EH (cell line): ENCODE results near the gene FZD7.

Experiments used
- DNase-seq: peaks from one replicate; pipeline ENCODE4 v3.0.0-alpha.2; 2015; ENCODE audit warnings: low read depth

The FZD7 gene

DNA sequence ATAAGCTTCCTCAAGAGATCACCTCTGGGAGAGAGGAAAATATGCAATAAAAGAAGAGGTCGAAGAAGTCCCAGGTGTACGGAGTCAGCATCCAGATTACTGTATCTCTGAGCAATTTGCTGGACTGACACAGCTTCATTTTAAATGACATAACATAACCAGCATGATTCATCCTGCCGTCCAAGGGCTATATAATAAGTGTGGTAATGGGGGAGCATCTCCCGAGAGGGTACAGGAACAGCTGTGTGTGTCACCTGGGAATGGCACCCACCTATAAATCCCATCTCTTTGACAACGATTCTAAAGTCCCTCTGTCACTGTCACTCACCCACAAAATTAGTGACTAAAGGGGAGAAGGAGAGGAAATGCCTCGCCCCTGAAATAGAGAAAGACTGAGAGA lies 19.3 kb upstream of the FZD7 start:
- DNase-seq: peak; percentile 60

GRCh38 chr2:202014759-202015211 lies 18.9 kb upstream of the FZD7 start:
- DNase-seq: peak; percentile 80

DNA sequence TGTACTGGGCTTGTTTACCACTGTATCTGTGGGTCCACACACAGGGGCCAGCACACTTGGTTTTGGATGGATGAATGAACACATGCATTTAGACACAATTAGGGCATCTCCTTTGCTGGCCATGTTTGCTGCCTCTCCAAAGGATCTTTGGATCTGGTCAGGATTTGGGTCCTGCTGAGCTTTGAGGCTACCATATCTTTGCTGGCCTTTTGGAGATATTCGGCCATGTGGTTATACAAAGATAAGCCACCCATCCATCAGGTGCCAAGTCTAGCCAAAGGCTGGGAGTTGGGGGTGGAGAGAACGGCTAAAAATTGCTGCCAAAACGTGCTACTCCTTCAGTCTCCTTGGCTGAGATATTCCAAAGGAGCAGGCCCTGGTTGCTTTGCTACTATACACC lies 18.2 kb upstream of the FZD7 start:
- DNase-seq: no peak

DNA sequence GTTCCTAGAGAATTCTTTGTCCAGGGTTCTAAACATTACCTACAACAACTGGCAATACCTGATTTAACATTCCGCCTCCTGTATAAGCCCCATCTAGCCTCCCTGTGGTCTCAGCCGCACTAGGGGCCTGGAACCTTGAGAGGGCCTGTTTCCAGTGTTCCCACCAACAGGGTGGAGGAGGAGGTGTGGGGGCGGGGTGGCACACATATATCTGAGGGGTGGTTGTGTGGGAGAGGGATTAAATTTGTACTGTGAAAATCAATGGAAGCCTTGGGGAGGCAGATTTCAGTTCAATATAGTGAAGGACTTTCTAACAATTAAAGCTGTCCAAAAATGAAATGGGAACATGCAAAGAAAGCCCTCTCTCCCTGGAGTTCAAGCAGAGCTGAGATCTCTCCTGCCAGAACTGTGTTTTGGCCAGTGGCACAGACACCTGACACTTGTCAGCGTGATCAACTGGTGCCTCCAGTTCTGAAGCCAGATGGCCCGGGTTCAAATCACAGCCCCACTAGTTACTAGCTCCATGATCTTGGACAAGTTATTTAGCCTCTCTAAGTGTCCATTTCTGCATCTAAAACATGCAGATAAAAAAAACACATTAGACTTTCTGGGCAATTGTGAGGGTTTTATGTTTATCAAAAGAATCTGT lies 17.0 kb upstream of the FZD7 start:
- DNase-seq: no peak

DNA sequence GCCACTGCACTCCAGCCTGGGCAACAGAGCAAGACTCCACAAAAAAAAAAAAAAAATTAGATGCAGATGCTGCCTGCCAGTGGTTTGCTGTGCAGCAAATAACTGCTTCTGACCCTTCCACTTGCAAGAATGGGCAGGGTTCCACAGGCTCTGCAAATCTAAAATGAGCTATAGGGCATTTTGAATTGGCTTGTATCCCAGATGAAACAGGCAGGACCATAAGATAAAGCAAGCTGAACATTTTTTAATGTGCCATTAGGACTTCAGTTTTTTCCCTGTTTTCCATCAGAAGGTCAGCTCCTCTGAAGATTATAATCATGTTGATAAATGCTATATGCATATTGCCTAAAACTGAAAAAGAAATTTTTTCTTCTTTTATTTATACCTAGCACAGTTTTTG lies 15.7 kb upstream of the FZD7 start:
- peak; percentile 27 for DNase-seq

- DNase-seq: peak; percentile 21
Measured at GRCh38 chr2:202018950-202019349, 14.7 kb upstream of the FZD7 start.

DNA sequence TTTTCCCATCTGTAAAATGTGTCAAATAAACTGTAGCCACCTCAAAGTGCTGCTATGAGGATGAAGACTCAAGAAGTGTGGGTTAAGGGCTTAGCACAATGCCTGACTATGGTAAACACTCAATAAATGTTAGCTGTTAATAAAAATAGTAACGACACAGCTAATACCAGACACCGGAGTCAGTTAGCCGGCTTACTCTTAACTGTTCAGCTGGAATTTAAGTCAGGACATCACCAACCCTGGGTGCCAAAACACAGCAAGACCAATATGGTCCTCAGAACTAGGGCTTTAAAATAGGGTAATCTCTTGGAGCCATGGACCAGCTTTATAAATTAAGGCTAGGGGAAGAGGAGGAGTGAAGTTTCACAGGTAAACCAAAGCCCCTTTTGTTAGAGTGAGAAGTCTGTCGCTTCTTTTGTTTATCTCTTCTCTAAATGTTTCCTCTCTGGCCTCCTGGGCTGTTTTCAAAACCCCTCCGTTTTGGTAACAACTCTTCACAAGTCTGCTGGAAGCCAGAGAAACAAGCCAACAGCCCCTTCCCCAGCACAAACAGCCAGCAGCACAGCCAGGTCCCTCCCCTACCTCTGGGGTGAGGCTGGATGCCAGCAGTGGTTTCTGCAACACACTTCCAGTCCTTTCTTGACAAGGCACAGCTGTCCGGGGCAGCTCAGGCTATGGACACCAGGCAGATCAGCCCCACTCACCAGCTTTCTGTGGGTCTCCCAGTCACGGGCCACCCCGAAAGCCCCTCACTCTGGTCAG lies 13.8 kb upstream of the FZD7 start:
- DNase-seq: no peak

GRCh38 chr2:202022755-202023154 lies 10.9 kb upstream of the FZD7 start:
- DNase-seq: no peak

DNA sequence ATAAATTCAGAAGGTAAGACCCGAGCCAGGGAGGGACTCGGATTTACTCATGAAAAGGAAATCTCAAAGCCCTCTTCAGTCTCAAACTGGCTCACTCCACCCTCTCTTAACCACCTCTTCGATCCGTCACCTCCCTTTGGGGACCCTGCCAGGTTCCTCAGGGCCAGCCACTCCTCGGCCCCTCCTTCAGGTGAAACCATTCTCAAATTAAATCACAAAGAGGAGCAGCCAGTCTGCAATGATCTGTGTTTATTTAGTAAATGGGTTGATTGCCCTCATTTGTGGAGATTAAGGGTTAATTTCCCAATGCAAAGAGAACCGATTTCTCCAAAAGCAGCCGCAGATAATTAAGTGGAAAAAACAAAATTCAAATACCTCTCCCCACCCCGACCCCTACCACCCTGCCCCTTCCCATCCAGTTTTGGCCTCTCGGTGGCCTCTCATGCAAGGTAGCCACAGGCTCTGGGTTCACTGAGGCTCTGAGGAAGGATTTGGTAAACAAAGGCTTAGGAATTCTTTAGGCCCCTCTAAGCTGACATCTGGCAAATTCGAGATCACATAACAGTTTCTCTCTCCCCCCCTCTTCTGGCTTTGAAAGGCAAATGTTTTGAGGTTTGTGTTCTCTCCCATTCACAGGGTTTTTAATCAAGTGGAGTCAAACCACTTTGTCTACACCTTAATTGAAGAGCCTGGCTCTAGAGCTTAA lies 10.3 kb upstream of the FZD7 start:
- no peak for DNase-seq

- DNase-seq: no peak
Measured at GRCh38 chr2:202023904-202024266, 9.8 kb upstream of the FZD7 start.

- no peak for DNase-seq
Measured at GRCh38 chr2:202024871-202025270, 8.8 kb upstream of the FZD7 start.

DNA sequence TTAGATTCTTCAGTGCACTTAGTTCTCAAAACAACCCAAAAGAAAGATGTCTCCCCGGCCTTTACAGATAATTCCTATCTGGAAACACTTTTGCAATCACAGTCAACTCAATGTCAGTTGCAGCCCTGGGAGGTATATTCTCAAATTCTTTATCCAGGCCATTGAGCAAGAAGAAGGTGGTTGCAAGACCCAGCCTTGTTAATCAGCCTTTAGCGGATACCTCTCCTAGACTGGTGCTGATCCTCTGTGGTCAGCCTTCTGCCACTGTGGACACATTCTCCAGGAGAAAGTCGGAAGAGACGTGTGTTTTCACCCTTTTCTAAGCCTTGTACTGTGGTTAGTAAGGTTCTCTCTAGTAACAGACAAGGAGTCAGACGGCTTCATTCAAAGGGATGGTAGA lies 7.8 kb upstream of the FZD7 start:
- DNase-seq: no peak

- no peak for DNase-seq
Measured at GRCh38 chr2:202026507-202026906, 7.1 kb upstream of the FZD7 start.

- peak; percentile 88 for DNase-seq
Measured at GRCh38 chr2:202030691-202031090, 3.0 kb upstream of the FZD7 start.

GRCh38 chr2:202031246-202031951 lies 2.3 kb upstream of the FZD7 start:
- DNase-seq: no peak

- DNase-seq: peak; percentile 61
Measured at GRCh38 chr2:202032846-202033316, 774 bp upstream of the FZD7 start.

GRCh38 chr2:202034249-202035088 lies 814 bp downstream of the FZD7 start:
- DNase-seq: peak; percentile 44

DNA sequence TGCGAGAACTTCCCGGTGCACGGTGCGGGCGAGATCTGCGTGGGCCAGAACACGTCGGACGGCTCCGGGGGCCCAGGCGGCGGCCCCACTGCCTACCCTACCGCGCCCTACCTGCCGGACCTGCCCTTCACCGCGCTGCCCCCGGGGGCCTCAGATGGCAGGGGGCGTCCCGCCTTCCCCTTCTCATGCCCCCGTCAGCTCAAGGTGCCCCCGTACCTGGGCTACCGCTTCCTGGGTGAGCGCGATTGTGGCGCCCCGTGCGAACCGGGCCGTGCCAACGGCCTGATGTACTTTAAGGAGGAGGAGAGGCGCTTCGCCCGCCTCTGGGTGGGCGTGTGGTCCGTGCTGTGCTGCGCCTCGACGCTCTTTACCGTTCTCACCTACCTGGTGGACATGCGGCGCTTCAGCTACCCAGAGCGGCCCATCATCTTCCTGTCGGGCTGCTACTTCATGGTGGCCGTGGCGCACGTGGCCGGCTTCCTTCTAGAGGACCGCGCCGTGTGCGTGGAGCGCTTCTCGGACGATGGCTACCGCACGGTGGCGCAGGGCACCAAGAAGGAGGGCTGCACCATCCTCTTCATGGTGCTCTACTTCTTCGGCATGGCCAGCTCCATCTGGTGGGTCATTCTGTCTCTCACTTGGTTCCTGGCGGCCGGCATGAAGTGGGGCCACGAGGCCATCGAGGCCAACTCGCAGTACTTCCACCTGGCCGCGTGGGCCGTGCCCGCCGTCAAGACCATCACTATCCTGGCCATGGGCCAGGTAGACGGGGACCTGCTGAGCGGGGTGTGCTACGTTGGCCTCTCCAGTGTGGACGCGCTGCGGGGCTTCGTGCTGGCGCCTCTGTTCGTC lies 1.7 kb downstream of the FZD7 start:
- peak; percentile 89 for DNase-seq

- DNase-seq: no peak
Measured at GRCh38 chr2:202035941-202036372, 2.3 kb downstream of the FZD7 start.

- peak; percentile 56 for DNase-seq
Measured at GRCh38 chr2:202036601-202037037, 3.0 kb downstream of the FZD7 start.
